ENCODE data around the gene STXBP4. TPM values are rescaled to one million over a fixed set of nuclear protein-coding genes. Genes with fewer than 3 reads are reported as not detected.

STXBP4 gene
- total and polyA plus RNA-seq, 2 donors (not counting 3 experiments of a cell fraction or from before 2014, with no cell fraction given): 1.9 to 12.9 TPM

- H3K4me1 ChIP-seq (ENCODE audit: control insufficient read depth, extremely low read depth, insufficient read depth, low read length): no peaks in the 10 kb centered on the region
- no peak overlapping the region for H3K27ac ChIP-seq (ENCODE audit: insufficient read depth, low read depth, low read length)
- no peaks in the 10 kb centered on the region for H3K36me3 ChIP-seq (ENCODE audit: control insufficient read depth in 2 of 2, extremely low read depth in 1 of 2, insufficient read depth in 2 of 2, low read length in 2 of 2)
- H3K4me3 ChIP-seq (replicated peaks in 1 of 3; ENCODE audit: insufficient read depth in 1 of 3, low read depth in 1 of 3, low read length in 3 of 3): no peak overlapping the region
- BruUV-seq (replicated peaks): no TSS peak
- FAIRE-seq: no peak
- POLR2A ChIA-PET: no interaction called here
- dilution Hi-C loops (cut with MboI; ENCODE audit: extremely low pct_ligation_motif_present, low sequenced_read_pairs) (no loop called here), intact Hi-C loops (cut with micrococcal nuclease) (no loop called here)
- no peaks in the 10 kb centered on the region for H3K27me3 ChIP-seq (ENCODE audit: control insufficient read depth in 2 of 2, insufficient read depth in 2 of 2, low read length in 2 of 2)
- H3K9me3 ChIP-seq (replicated peaks; ENCODE audit: control insufficient read depth, insufficient read depth, low read length): no peaks in the 10 kb centered on the region
- no peak overlapping the region for H2AFZ ChIP-seq (ENCODE audit: low read depth, low read length)
- no peak overlapping the region for H3K9ac ChIP-seq (replicated peaks; ENCODE audit: extremely low read depth, insufficient read depth, low read length)
- TF ChIP-seq JUN (IDR thresholded peaks at IDR 0.05; ENCODE audit: borderline replicate concordance, insufficient read depth, insufficient read length, low read depth) (no peak), MAX (IDR thresholded peaks at IDR 0.05; ENCODE audit: insufficient read depth, insufficient read length) (no peak), FOS (IDR thresholded peaks at IDR 0.05; ENCODE audit: borderline replicate concordance, insufficient read depth, low read length) (no peak), CTCF (IDR thresholded peaks at IDR 0.05; ENCODE audit: extremely low read depth in 1 of 2, insufficient read depth in 1 of 2, low read depth in 1 of 2, low read length in 2 of 2) (no peak), EZH2 (IDR thresholded peaks at IDR 0.05; ENCODE audit: borderline replicate concordance, low read depth, low read length, severe bottlenecking) (no peak), MYC (IDR thresholded peaks at IDR 0.05; ENCODE audit: low read depth, low read length) (no peak), POLR2A (IDR thresholded peaks at IDR 0.05; ENCODE audit: low read depth, low read length) (no peak)
- H3K79me2 ChIP-seq (ENCODE audit: control insufficient read depth, insufficient read depth, low read length): no peaks in the 10 kb centered on the region
- no peaks in the 10 kb centered on the region for H3K9me1 ChIP-seq (replicated peaks; ENCODE audit: control insufficient read depth, extremely low read depth, insufficient read depth, low read length)
- CTCF ChIA-PET: interaction anchor here (1.3 to 6.4 kb wide), 4 partner anchors 10 to 355 kb away, joined by 3 to 99 read pairs (median 5); no protein-coding TSS in a partner anchor
- H3K4me2 ChIP-seq (ENCODE audit: insufficient read depth, low read length): no peak overlapping the region
- H4K20me1 ChIP-seq (replicated peaks; ENCODE audit: control insufficient read depth, extremely low read depth, insufficient read depth, low read length): no peaks in the 10 kb centered on the region
- DNase-seq (ENCODE audit: low read depth, low spot score): no peak
Measured at GRCh38 chr17:55002458-55002857, 33.9 kb downstream of the STXBP4 start.
